T-helper 2 cell (primary cell): ENCODE measurements around the gene SIN3B.

Experiments
- DNase-seq, 5 experiments: peaks; one replicate each; pipeline versions ENCODE4 v3.0.0 to v3.0.0-alpha.2; 2012 to 2022

The SIN3B gene

DNA sequence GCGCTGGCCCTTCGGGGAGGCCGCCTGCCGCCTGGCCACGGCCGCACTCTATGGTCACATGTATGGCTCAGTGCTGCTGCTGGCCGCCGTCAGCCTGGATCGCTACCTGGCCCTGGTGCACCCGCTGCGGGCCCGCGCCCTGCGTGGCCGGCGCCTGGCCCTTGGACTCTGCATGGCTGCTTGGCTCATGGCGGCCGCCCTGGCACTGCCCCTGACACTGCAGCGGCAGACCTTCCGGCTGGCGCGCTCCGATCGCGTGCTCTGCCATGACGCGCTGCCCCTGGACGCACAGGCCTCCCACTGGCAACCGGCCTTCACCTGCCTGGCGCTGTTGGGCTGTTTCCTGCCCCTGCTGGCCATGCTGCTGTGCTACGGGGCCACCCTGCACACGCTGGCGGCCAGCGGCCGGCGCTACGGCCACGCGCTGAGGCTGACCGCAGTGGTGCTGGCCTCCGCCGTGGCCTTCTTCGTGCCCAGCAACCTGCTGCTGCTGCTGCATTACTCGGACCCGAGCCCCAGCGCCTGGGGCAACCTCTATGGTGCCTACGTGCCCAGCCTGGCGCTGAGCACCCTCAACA is 60.8 kb downstream of the SIN3B start:
- DNase-seq: no peak

DNA sequence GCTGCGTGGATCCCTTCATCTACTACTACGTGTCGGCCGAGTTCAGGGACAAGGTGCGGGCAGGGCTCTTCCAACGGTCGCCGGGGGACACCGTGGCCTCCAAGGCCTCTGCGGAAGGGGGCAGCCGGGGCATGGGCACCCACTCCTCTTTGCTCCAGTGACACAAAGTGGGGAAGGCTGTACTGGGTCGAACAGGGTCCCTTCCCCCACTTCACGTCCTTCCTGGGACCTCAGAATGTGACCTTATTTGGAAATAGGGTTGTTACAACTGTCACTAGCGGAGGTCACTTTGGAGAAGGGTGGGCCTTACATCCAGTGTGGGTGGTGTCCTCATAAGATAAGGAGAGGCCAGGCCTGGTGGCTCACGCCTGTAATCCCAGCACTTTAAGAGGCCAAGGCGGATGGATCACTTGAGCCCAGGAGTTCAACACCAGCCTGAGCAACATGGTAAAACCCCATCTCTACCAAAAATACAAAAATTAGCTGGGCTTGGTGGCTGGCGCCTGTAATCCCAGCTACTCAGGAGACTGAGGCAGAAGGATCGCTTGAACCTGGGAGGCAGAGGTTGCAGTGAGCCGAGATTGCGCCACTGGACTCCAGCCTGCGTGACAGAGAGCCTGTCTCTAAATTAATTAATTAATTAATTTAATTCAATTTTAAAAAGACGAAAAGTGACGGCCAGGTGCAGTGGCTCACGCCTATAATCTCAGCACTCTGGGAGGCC is 61.4 kb downstream of the SIN3B start:
- DNase-seq: no peak

DNA sequence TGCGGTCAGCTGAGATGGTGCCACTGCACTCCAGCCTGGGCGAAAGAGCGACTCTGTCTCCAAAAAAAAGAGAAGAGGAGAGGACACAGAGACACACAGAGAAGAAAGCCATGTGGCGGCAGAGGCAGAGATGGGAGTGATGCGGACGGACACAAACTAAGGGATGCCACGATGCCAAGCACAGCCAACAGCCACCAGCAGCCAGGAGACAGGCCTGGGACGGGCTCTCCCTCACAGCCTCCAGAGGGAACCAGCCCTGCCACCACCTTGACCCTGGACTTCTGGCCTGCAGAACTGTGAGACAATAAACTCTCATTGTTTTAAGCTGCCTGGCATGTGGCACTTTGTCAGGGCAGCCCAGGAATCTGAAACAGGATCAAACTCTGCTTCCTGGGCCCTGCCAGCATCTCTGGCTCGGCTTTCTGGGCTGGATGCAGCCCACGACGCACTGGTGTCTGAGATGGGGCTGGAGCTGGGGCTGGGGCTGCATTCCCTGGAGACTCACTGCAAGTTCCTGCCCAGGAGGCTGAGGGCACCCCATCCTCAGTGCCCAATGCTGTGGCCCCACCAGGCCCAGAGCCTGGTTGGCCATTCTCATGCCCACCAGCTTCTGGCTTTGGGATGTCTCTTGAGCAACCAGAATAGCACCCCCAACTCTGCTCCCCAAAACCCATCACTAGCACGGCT is 62.6 kb downstream of the SIN3B start:
- no peak for DNase-seq

DNA sequence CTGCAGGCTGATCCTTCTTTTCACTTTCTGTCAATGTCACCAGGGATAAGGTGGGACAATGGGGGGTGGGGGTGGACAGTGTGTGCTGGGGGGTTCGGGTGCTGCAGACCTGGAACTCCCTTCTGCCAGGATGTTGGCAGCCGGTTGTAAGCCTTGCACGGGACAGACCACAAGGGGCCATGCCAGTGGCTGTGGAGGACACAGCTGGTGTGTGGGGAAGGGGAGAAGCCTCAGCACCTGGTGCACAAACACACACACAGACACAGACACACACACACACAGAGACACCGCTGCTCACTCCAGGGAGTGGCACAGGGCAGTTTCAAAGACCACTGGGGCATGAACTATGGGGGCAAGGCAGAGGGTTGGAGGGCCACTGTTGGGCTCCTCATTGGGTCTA is 63.2 kb downstream of the SIN3B start:
- no peak for DNase-seq

GRCh38 chr19:16892868-16893685 is 63.9 kb downstream of the SIN3B start:
- peak in 1 of 5 experiments; percentile 42 for DNase-seq

DNA sequence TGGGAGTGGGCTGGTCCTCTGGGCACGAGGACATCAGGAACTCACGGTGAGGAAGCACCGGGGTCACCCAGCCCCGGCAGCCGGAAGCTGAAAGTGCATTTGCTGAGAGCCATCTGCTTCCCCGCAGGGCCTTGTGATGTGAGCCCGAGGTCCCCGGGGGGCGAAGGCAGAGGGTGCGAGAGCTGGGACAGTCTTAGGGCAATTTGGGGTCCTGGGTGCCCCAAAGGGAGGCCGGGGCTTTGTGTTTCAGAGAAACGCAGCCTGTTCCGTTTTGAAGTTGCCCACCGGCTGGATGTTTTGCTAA is 64.4 kb downstream of the SIN3B start:
- no peak for DNase-seq

- DNase-seq: no peak
Observed at GRCh38 chr19:16894080-16894479, 64.9 kb downstream of the SIN3B start.

- no peak for DNase-seq
Observed at GRCh38 chr19:16895467-16896145, 66.4 kb downstream of the SIN3B start.

- DNase-seq: no peak
Observed at GRCh38 chr19:16896146-16897028, 67.2 kb downstream of the SIN3B start.

- DNase-seq: peak; percentile 29 to 77 (median 37)
Observed at GRCh38 chr19:16897029-16897855, 68.0 kb downstream of the SIN3B start.

DNA sequence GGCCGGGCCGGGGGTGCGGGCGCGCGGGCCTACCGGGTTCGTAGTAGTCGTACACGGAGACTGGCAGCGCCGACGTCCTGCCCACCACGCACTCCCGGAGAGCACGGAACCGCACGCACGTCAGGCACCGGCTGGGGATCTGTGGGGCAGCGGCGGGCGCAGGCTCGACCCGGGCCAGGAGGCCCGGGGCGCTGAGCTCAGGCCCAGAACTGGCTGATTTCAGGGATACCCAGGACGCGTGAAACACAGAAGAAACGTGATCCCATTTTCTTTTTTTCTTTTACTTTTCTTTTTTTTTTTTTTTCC is 68.6 kb downstream of the SIN3B start:
- DNase-seq: peak in 1 of 5 experiments; percentile 23

GRCh38 chr19:16898361-16899015 is 69.3 kb downstream of the SIN3B start:
- DNase-seq: no peak

DNA sequence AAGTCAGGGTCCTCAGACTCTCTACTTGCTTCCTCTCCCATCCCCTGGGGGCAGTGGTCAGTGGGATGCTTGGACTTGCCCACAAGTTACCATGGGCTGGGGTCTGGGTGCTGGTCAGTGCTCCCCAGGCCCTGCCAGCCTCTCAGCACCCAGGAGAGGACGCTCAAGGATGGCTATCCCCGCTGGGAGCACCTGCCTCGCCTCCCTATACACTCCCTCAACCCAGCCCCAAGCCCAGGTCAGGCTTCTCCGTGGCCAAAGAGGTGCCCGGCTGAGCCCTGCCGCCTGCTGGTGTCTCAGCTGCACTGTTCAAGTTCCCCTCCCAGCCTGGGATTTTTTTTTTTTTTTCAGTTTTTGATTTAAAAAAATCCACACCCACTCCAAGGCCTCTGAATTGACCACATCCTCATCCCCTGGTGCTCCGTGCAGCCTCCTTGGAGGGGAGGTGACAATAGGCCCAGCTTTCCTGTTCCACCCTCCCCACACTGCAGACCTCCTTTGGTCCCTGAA is 70.4 kb downstream of the SIN3B start:
- DNase-seq: peak in 1 of 5 experiments; percentile 34

DNA sequence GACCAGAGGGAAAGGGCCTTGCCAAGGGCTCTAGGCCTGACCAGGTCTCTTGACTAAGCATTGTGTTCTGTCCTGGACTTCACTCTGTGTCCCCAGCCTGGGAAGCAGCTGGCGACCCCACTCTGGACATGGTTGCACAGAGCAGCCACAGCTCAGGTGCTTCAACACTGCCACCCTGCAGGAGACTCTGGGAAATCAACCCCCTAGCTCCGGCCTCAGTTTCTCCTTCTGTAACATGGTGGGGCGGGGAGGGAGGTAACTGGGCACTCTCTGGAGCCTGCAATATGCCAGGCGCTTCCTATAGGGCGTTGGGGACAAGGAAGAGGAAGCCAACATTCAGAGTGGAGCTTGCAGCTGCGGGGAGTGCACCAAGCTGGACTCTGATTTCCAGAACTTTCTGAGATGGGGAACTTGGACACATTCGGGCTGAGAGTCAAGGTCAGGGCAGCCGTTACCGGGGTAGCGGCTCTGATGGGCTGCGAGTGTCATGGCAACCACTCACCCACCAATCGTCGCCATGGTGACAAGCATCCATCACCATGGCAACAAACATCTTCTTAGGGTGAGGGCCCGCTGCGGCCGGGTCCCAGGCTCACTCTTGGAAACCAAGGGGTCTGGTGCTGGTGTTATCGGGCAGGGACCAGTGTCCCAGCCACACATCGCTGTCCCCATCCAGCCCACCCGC is 72.4 kb downstream of the SIN3B start:
- no peak for DNase-seq

DNA sequence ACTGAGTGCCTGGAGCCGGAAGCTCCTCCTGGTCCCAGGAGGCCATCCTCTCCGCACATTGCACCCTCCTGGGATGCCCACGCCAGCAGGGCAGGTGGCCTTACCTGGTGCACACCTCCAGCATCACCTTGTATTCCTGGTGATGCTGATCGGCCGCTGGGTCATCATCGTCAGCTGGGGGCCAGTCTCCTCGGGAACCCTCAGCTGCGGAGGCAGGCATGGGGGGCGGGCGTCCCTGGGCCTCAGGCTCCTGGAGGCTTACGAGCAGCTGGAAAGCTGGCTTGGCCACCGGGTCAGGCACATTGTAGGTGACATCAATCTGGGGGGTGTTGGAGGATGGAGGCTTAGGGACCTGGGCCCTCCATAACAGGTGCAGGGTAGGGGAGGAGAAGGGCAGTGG is 73.3 kb downstream of the SIN3B start:
- DNase-seq: no peak

DNA sequence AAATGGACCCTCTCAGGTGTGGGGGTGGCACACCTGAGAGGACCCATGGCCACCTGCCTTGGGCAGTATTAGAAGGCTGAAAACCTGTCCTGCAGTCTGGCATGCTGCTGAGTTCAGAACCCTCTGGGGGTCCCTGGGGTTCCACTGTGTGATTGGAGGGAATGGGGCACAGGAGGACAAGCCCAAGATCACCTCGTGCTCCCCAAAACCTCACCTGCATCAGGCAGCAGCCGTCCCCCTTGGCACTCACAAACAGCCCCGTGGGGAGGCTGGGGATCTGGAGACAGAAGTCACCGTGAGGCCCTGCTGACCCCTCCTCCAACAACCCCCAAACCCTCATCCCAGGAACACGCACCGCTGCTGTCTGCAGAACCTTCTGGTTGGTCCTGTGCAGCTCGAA is 74.1 kb downstream of the SIN3B start:
- no peak for DNase-seq

- DNase-seq: no peak
Observed at GRCh38 chr19:16904599-16904998, 75.4 kb downstream of the SIN3B start.

DNA sequence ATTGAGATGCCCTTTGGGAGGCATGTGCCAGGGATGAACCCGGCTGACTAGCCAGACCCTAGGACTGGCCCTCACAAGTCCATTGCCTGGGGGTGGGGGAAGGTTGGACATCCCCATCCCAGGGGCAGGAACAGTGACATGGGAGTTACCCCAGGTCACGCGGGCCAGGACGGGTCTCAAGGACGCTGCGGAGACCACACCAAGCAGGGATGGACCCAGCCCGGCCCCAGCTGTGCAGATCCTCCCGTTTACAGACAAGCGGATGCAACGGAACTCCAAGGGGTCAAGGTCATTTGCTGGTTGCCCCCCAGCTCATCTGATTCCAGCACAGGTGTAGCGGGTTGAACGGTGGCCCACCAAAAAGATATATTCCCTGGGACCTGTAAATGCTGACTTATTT is 79.6 kb downstream of the SIN3B start:
- DNase-seq: no peak

GRCh38 chr19:16911046-16911445 is 81.8 kb downstream of the SIN3B start:
- no peak for DNase-seq

DNA sequence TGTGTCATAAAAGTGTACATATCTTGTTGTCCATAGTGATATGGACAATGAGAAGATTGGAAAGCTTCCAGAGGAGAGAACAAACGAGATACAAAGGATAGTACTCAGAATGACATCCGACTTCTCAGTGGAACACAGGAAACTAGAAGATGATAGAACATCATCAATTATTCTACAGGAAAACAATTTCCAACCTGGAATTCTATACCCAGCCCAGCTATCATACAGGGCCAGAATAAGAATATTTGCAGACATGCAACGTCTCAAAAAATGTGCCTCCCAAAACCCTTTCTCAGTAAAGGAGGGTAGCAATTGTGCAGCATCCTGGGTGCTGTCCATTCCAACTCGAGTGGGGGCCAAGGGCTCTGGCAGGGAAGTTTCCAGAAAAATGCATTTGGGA is 83.6 kb downstream of the SIN3B start:
- DNase-seq: no peak
